ENCODE measurements around the gene SMAP2.

DNA sequence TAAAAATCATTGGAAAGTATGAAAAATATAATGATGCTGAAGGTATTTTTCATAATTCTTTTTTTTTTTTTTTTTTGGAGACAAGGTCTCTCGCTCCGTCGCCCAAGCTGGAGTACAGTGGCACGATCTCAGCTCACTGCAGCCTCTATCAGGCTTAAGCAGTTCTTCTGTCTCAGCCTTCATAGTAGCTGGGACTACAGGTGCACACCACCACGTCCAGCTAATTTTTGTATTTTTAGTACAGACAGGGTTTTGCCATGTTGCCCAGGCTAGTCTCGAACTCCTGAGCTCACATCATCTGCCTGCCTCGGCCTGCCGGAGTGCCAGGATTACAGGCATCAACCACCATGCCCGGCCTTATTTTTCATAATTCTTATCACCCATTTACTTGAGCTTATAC, 13.3 kb downstream of the SMAP2 start:
- TF ChIP-seq, protein P1, sequence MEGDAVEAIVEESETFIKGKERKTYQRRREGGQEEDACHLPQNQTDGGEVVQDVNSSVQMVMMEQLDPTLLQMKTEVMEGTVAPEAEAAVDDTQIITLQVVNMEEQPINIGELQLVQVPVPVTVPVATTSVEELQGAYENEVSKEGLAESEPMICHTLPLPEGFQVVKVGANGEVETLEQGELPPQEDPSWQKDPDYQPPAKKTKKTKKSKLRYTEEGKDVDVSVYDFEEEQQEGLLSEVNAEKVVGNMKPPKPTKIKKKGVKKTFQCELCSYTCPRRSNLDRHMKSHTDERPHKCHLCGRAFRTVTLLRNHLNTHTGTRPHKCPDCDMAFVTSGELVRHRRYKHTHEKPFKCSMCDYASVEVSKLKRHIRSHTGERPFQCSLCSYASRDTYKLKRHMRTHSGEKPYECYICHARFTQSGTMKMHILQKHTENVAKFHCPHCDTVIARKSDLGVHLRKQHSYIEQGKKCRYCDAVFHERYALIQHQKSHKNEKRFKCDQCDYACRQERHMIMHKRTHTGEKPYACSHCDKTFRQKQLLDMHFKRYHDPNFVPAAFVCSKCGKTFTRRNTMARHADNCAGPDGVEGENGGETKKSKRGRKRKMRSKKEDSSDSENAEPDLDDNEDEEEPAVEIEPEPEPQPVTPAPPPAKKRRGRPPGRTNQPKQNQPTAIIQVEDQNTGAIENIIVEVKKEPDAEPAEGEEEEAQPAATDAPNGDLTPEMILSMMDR (IDR thresholded peaks at IDR 0.05), result no peak
- TF ChIP-seq POLR2A (IDR thresholded peaks at IDR 0.05), result no peak

Data from heart left ventricle (tissue), 13 donors.